Stimulated activated naive CD8-positive, alpha-beta T cell treated with anti-CD3 and anti-CD28 coated beads, Interleukin-15, Interleukin-2, amounts not matched to agents 100 U/mL and 50 U/mL, for 24 hours (primary cell): Measurements from ENCODE around the gene TNS3.

Experiments
- ATAC-seq: fragments of 150-1000 bp; cut with Tn5 transposase; one replicate; pipeline ENCODE4 v1.10.0; 2021
- DNase-seq: peaks from one replicate; pipeline ENCODE4 v3.0.0; 2021

The TNS3 gene

DNA sequence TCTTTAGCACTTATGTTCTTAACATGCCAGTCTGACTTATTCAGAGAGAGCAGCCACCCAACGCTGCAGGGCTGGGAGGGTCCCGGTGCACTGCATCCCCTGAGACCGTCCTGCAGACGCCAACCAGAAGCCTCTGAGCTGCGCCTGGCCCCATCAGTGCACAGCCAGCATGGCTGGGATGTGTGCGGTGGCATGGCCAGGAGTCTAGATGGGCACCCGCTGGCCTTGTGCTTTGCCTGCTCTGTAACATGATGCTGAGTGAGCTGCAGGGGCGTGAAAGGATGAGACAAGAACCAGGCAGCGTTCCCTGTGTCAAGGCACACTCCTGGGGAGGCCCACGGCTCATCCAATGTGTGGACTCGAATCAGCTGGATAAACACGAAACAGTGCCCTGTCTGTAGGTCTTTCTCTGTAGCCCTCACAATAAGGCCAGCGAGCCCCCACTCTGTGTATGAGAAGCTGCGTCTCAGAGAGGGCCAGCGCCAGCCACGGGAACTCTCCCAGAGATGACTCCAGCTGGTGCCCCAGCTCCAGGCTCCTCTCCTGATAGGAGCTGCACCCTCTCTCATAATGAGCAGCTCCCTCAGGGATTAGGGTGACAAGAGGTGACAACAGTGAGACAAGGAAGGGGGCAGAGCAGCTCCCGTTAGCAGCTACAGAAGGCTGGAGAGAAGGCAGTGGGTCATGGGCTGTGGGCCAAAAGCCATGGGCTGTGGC lies 96.8 kb downstream of the TNS3 start:
- DNase-seq (no peak), ATAC-seq (no peak)

DNA sequence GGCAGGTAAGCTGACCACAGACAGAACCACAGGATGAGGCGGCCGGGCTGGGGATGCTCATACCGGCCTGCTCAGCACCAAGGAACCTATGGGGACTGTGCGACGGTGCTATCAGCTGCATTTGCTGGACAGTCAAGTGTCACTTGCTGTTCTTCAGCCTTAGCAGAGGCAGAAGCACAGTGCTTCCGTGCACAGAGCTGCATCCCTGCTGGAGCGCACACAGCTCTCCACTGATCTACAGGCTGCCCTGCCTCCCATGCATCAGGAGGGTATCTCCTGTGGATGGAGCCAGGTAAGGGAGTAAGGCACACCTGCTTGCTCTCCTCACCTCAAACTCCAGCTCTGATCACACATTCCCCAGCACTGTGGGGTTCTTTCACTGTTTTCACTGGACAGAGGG lies 97.5 kb downstream of the TNS3 start:
- DNase-seq = no peak
- no peak for ATAC-seq

DNA sequence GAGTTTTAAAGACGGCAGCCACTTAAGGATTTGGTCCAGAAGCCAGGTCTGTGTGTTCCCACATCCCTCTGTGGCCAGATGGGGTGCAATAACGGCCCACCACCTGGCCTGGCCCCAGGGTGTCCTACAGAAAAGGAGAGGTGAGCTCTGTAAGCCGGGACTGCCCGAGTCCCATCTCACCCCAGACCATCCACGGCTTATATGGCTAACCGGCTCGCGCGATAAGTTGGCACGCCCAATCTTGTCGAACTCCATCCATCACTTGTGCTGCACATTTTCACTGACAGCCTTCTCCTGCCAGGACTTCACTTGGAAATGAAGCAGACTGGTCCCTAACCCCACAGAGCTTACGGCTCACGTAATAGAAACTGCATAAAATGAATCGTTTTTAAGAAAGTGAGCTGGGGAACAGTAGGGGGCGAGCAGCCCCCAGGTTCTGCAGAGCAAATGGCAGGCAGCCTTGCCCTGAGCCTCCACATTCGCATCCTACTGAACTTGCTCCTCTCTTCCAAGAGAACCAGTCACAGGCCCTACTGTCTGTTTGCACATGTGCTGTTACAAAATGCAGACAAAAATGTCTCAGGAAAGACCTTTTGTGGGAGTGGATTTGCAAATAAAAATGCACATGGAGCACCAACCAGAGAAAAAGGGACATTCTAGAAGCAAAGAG lies 98.2 kb downstream of the TNS3 start:
- DNase-seq (no peak), ATAC-seq (no peak)

DNA sequence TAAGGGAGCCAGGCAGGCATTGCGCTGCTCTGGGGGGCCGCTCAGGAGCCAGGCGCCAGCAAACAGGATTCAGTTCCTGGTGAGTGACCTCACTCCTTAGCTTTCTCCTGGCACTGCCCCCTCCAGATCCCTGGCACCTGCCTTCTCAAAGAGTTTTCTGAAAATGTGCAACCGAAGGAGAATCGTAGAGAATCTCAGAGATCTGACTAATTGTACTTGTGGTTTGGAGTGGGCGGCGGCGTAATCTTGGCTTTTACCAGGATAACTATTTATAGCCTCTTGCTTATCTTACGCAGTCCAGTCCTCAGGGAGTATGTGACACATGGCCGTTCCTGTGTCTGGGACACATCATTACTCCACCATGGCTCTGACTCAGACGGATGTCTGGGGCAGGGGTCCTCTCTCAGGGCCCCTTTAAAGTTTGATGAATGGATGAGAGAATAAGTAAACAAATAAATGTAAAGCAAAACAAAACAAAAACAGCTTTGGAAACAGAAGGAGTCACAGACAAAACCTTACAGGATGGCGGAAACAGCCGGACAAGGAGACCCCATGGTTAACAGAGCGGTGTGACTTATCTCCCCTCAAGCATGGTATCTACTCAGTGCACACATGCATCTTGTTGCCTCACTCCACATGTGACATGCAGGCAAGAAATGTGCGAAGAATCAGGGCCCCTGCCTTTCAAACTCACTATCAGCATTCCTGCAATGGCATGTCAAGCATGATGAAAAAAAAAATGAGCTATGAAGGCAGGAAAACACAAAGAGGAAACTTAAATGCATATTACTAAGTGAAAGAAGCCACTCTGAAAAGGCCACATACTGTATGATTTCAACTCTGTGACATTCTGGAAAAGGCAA lies 99.7 kb downstream of the TNS3 start:
- ATAC-seq (peak; percentile 84), DNase-seq (peak; percentile 47)

DNA sequence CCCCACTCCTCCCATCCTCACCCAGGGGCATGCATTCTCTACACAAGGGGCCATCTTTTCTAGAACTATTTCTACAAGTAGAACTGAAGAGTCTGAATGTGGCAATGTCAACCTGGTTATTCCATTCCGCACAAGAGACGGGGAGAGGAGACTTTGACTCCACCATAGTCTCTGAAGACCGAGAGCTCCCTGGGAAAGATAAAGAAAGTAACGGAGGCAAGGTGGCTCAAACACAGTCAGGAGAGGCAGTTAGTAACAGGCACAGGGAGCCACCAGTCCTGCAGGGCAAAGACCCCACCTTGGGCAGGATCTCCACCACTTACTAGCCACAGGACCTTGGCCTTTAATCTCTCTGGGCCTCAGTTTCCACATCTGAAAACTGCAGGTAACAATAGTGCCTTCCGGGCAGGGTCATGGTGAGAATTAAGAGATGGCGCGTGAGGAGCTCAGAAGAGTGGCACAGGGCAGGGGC lies 100.3 kb downstream of the TNS3 start:
- ATAC-seq (no peak), DNase-seq (no peak)

DNA sequence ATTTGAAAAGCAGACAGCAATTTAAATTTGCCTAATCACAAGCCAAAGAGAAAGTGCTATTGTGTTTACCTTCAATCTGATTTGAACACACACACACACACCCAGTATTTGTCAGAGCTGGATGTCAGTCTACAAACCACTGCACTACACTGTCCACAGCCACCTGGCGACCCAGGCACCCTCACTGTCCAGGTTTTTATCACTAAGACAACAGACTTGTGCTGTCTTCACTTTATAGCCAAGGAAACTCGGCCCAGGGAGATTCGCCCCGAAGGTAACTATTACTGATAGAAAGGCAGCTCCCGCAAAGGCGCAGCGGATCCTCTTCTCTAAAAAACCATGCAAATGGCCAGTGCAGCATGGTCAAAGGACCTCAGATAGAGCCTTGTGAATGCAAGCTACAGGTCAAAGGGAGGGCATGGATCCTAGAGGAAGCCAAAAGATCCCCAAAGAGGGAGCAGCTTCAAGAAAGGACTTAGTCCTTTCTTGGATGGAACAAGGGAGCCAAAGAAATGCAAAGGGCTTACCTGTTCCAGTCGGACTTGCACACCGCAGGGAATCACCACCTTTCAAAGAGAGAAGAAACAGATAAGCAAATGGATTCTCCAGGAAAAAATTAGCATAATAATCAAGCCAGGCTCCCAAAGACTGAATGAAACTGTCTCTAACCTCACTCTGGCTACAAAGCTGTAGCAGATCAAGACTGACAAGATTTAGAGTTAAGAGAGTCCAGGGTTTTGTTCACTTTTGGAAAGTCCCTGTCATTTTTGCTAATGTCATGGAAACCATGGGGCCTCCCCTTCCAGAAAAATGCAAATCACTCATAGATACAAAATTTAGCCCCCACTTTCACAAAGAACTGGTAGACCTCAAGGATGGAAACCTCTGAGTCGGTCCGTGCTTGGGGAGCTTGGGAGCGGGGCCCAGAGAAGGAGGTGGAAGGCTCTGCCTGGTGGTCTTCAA lies 101.1 kb downstream of the TNS3 start:
- DNase-seq (peak; percentile 34), ATAC-seq (peak; percentile 21)

DNA sequence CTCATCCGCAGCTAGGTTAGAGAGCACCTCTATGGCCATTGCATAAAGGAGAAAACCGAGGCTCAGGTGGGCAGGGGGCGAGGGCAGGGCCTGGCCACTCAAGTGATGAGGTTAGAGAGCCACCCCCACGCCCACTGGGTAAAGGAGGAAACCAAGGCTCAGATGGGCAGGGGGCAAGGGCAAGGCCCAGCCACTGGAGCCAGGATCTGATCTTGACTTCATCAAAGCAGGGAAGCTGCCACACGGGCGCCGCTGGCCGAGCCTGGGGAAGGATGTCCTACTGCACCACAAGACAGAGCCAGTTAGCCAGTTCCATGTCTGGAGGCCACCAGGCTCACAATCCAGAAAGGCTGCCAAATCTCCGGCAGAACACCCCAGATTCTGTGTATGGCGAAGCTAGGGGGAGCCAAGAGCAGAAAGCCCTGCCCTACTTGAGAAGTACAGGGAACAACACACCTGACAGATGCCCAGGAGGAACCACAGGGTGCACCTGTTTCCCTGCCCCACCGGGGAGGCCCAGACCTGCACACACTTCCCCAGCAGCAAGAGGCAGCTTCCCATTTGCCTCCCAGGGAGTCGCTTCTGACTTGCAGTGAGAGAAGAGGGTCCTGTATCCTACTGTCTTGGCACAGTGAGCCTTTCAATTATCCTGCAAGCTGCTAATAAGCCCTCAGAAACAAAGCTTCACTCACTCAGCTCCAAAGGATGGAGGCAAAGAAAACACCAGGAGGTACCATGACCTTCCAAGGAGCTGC lies 101.9 kb downstream of the TNS3 start:
- no peak for ATAC-seq
- no peak for DNase-seq

DNA sequence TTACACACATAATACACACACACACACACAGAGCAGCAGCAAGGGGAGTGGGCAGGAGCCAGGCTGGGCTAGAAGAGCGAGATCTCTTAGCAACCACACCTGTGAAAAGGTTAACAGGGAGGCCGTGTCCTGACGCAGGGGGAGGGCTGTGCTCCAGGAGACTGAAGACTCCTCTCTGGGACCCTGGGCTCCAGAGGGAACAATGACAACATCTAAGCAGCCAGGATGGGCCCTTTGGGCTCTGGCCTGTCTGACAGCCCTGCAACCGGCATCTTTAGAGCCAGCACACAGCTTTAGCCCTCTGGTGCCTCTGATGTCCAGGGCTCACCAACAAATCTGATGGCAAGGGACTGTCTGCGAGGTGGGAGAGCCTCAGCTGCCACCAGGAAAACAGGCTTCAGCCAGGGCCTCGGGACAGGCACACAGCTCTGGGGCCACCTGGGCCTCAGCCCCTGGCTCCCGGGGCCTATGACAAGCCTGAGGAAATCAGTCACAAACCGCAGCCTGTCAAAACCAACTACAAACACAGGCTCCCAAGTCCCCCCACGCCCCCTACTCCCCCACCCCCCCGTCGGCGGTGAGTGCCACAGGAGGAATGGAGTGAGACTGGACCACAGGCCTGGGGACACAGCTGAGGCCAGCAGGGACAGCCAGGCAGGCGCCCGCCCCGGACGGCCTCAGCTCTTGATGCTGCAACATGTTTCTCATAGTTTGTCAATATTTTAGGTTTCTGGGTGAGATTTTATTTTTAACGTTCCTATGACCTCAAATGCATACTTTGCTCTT lies 102.8 kb downstream of the TNS3 start:
- ATAC-seq (no peak), DNase-seq (no peak)

DNA sequence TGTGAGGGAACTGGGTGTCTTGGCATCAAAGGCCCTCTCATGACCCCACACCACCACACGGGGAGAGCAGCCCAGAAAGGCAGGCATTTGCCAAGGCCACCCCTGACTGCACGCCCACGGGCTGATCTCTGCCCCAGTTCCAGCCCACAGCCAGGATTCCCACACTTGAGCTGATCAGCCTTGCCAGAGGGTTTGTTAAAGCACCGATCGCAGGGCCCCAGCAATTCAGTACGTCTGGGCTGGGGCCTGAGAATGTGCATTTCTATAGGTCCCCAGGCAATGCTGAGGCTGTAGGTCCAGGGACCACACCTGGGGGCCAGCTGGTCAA lies 103.9 kb downstream of the TNS3 start:
- ATAC-seq (no peak), DNase-seq (no peak)

DNA sequence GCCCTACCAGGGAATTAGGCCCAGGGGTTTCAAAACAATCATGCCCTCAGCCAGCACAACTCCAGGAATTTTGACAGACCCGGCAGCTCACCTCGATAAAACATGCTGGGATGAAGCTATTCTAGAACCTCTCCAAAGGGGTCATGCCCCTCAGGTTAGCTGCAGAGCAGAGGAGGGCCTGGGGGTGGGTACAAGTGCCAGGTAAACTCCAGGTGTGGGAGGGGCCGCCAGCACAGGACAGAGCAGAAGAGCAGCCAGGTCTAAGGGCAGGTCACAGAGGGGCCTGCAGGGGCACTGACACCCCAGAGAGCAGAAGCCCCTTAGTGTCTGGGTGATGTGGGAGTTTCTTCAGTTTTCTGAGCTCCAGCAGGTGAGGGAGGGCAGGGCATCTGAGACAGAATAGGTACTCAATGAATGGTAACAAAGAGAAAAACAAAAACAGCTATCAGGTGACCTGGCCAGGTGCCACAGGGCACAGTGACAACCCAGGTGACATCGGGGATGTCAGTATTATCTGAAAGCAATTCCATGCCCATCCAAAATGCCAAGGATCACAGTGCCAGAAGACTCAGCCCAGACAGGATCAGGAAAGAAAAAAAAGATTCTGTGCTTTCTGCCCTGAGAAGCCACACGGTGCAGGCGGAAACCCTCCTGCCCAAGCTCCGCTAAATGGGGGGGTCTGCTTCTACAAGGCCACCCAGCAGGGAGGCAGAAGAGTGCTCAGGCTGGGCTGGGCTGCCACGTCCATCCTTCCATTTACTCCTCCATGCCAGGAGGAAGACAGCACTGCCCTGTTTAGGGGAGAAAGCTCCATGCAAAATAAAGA lies 104.5 kb downstream of the TNS3 start:
- ATAC-seq (no peak), DNase-seq (no peak)

DNA sequence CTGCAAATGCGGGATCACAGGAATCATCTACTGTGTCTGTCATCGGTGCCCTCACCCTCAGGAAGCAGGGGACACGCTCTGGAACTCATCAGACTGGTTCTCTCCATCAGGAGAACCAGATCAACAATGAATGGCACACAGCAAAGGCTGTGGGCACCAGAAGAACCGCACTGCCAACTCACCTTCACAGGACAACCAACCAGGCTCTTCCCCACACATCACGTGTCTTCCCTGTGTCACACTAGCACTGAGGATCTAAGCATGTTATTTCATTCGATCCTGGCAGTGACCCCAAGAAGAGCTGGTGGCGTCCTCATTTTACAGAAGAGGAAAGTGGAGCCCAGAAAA lies 106.1 kb downstream of the TNS3 start:
- ATAC-seq (no peak), DNase-seq (no peak)

DNA sequence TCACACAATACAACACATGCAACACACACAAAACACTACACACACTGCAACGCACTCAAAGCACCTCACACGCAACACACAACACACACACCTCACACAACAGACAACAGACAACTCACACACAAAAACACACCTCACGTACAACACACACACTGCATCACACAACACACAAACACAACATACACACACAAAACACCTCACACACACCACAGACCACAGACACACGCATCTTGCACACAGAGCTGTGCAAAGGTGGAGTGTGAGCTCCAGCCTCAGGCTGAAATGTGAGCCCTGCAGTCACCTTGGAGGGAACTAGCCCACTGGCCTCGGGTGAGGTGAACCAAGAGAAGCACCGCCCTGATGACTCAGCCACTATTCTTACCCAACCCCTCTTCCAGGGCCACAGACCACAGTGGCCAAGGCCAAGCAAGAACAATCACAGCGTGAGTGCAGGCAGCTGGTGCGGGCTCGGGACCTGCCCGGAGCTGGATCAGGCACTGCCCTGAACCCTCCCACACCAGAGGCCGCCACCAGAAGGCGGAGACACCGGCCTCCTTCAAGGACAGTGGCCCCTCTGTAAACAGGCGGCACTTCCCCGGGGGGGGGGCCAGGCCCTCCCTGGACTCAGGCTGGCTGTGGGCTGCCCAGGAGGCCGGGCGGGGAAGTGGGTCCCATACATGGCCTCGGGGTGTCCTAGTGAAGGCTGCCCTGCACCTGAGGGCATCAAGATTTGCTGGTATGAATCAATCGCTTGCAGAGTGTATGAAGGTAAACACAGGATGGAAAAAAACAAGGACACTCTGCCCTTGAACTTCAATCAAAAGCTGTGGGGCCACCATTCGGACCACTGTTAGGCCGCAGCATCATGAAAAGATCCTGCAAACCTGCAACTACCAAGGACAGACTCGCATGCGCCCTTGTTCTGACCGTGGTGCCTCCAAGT lies 106.7 kb downstream of the TNS3 start:
- peak; percentile 78 for ATAC-seq
- peak; percentile 40 for DNase-seq

DNA sequence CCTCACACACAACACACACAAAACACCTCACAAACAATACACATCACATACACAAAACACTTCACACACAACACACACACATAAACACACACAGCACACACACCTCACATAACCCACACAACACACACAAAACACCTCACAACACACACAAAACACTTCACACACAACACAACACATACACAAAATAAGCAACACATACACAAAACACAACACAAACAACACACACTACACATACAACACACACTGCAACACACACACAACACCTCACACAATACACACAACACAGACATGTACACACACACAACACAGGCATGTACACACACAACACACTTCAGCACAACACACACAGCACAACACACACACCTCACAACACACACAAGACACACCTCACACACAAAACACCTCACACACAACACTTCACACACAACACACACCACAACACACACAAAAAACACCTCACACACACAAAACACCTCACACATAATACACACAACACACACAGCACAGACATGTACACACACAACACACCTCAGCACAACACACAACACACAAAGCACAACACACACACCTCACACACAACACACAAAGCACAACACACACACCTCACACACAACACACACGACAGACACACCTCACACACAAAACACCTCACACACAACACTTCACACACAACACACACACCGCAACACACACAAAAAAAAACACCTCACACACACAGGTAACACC lies 107.5 kb downstream of the TNS3 start:
- DNase-seq = no peak

DNA sequence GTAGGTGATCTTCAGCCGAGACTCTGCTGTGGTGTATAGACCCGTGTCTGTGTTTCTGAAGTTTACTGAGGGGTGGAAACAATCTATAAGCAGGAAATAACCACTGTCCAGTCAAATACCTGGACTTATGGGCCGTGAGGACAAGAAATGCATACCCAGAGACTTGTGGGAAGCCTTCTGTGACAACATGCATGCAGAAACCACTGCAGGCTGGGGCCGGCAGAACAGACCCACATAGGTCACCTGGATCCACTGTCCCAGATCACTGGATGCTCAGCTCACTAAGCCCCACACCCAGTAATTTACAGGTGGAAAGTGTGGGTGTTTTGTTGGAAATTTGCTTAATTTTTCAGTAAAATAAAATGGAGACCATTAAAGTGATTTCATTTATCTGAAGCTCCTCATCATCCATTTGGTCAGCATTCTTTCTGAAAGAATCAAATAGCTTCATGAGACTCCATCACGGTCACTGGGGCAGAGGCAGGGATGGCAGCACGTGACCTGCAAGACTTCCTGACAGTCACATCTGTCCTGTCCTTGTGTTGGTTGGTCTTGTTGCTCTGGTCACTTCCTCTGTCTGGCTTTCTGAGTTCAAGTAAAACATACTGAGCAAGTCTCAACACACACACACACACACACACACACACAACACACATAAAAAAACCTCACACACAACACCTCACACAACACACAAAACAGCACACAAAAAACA lies 108.3 kb downstream of the TNS3 start:
- no peak for DNase-seq
- ATAC-seq = no peak

More for the DNA sequence above, 107.5 kb downstream of the TNS3 start:
- no peak for ATAC-seq

DNA sequence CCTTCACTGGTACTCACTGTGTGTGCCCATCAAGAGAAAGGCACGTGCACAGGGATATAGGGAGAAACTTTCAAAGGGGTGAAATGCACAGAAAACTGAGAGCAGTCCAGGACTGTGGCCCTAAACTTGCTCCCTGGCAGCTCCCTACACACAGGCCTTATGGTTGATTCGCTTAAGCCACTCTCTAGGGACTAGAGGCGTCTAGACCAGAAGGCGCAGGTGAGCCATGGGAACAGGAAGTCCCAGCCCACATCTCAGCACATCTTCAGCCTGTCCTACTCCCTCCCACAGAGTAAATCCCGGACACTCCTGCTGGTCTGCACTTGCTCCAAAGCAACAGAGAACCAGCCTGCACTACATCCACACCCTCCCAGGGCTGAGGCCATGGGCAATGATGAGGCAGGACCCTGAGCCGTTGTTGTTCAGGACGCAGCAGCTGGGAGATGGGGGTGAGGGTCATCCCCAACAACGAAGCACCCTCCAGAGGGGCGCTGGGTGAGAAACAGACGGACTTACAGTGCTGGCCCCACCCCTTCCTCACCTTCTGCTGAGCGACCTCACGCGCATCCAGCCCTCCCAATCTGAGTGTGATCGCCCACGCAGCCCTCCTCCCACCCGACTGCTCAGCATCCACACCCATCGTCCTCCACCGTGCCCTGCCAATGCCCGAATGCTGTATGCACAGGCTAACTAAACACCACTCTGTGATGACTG lies 109.3 kb downstream of the TNS3 start:
- no peak for ATAC-seq
- no peak for DNase-seq

DNA sequence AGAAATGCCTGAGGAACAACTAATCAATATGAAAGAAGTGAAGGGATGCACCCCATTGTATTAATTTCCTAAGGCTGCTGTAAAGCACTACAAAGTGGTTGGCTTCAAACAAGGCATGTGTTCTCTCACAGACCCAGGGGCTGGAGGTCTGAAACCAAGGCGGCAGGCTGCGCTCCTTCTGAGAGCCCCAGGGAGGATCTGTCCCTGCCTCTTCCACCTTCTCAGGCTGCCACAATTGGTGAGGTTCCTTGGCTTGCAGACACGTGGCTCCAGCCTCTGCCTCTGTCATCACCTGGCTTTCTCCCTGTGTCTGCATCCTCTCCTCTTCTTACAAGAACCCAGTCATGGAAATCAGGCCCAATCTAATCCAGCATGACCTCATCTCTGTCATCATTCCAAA lies 110.1 kb downstream of the TNS3 start:
- no peak for DNase-seq

More for the DNA sequence above, 110.1 kb downstream of the TNS3 start:
- no peak for ATAC-seq
